Stimulated activated effector memory CD8-positive, alpha-beta T cell treated with anti-CD3 and anti-CD28 coated beads, Interleukin-12 subunit alpha, Interleukin-12 subunit beta, amount 100 ng/mL, for 72 hours (primary cell): ENCODE data around the gene SUN1.

Experiments
- ATAC-seq: fragments of 150-1000 bp; cut with Tn5 transposase; 2 replicates; pipeline ENCODE4 v1.10.0; 2021
- DNase-seq, 2 donors: peaks; one replicate each; pipeline ENCODE4 v3.0.0; 2021 to 2022; ENCODE audit warnings: low spot score in 2 of 2
- H3K27ac Mint-ChIP-seq: one replicate; pipeline ENCODE4 v1.8.0; 2022; ENCODE audit warnings: mild to moderate bottlenecking, mixed read lengths
- H3K36me3 Mint-ChIP-seq: one replicate; pipeline ENCODE4 v1.8.0; 2022; ENCODE audit warnings: mild to moderate bottlenecking, mixed read lengths
- H3K4me1 Mint-ChIP-seq: one replicate; pipeline ENCODE4 v1.8.0; 2022; ENCODE audit warnings: mixed read lengths
- H3K4me3 Mint-ChIP-seq: one replicate; pipeline ENCODE4 v1.8.0; 2022; ENCODE audit warnings: mild to moderate bottlenecking, mixed read lengths
- H3K9me3 Mint-ChIP-seq: one replicate; pipeline ENCODE4 v1.8.0; 2022; ENCODE audit warnings: mixed read lengths

The SUN1 gene

DNA sequence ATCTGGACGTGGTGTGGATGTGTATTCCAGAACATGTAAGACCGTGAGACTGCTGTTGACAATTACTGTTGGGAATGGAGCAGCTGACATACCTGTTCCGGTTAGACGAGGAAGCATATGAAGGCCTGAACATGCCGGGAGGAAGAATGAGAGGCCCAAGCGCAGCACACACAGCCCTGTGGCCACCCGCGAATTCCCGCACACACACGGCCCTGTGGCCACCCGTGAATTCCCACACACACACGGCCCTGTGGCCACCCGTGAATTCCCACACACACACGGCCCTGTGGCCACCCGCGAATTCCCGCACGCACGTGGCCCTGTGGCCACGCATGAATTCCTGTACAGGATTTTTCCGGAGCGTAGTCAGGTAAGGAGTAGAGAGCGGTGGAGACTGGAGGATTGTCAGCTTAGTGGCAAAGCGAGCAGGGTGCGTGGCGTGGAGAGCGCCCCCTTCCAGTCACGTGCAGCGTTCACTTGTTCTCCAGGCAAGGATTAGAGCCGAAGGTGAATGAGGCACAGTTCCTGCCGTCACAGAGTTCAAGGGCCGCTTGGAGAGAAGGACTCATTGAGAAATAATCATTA lies 9.5 kb upstream of the SUN1 start:
- DNase-seq = no peak
- no peak overlapping the region for H3K27ac Mint-ChIP-seq
- H3K36me3 Mint-ChIP-seq = peaks cover 6% of the 10 kb centered on the region
- H3K4me3 Mint-ChIP-seq = no peak overlapping the region
- no peak for ATAC-seq
- H3K4me1 Mint-ChIP-seq = peaks cover 45% of the 10 kb centered on the region
- no peaks in the 10 kb centered on the region for H3K9me3 Mint-ChIP-seq

GRCh38 chr7:823649-824048 lies 8.6 kb upstream of the SUN1 start:
- no peak overlapping the region for H3K4me3 Mint-ChIP-seq
- no peaks in the 10 kb centered on the region for H3K9me3 Mint-ChIP-seq
- DNase-seq (no peak), ATAC-seq (no peak)
- no peaks in the 10 kb centered on the region for H3K36me3 Mint-ChIP-seq
- no peak overlapping the region for H3K27ac Mint-ChIP-seq
- peaks cover 37% of the 10 kb centered on the region for H3K4me1 Mint-ChIP-seq

- H3K36me3 Mint-ChIP-seq = no peaks in the 10 kb centered on the region
- no peaks in the 10 kb centered on the region for H3K9me3 Mint-ChIP-seq
- DNase-seq (no peak), ATAC-seq (no peak)
- H3K4me1 Mint-ChIP-seq = peaks cover 35% of the 10 kb centered on the region
- no peak overlapping the region for H3K27ac Mint-ChIP-seq
- H3K4me3 Mint-ChIP-seq = no peak overlapping the region
Observed at GRCh38 chr7:824081-824480, 8.2 kb upstream of the SUN1 start.

GRCh38 chr7:824664-825063 lies 7.6 kb upstream of the SUN1 start:
- Mint-ChIP-seq H3K9me3 (no peaks in the 10 kb centered on the region), H3K27ac (no peak overlapping the region), H3K4me1 (peaks cover 31% of the 10 kb centered on the region), H3K36me3 (no peaks in the 10 kb centered on the region), H3K4me3 (no peak overlapping the region)
- no peak for DNase-seq
- no peak for ATAC-seq

GRCh38 chr7:825386-825785 lies 6.9 kb upstream of the SUN1 start:
- Mint-ChIP-seq H3K4me3 (no peak overlapping the region), H3K36me3 (no peaks in the 10 kb centered on the region), H3K27ac (no peak overlapping the region), H3K9me3 (no peaks in the 10 kb centered on the region), H3K4me1 (peaks cover 32% of the 10 kb centered on the region)
- ATAC-seq = no peak
- no peak for DNase-seq

- Mint-ChIP-seq H3K9me3 (no peaks in the 10 kb centered on the region), H3K4me3 (no peak overlapping the region), H3K36me3 (peaks cover under 1% of the 10 kb centered on the region), H3K27ac (peak overlapping the region; percentile 48), H3K4me1 (peaks cover 37% of the 10 kb centered on the region)
- no peak for DNase-seq
- ATAC-seq = no peak
Observed at GRCh38 chr7:826230-826917, 5.9 kb upstream of the SUN1 start.

DNA sequence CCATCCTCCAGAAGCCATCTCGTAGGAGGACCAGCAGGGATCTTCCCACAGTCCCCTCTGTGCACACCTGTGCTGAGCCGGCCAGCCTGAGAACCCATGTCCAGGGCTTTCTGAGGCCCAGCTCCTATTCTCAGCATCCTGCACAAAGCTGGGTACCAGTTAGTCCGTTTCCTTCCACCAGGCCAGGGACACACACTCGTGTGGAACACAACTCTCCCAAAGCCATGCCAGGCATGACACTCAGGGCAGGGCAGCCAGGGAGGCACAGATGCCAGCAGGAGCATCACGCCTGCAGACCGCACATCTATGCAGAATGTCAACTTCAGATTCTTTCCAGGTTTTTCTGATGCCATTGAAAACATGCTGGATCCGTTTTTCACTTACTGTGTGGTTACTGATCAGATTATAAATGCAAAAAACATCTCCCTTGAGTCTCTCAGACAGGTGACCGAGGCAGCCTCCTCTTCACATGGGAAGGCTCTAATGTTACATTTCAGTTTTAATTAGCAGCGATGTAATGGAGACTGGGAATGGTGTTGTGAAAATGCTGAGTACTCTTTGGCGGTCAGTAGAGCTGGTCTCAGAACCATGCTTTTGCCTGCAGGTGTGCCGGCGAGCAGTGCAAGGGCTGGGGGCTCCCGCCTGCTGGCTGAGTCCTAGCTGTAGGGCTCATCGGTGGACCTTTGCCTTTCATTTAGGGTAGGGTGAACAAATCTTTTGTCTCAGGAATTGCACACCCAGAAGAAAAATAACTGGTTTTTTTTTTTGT lies 3.3 kb upstream of the SUN1 start:
- Mint-ChIP-seq H3K4me3 (no peak overlapping the region), H3K4me1 (peaks cover 47% of the 10 kb centered on the region), H3K36me3 (peaks cover 23% of the 10 kb centered on the region), H3K27ac (no peak overlapping the region), H3K9me3 (no peaks in the 10 kb centered on the region)
- ATAC-seq = no peak
- no peak for DNase-seq

- Mint-ChIP-seq H3K4me3 (no peak overlapping the region), H3K4me1 (peaks cover 52% of the 10 kb centered on the region), H3K36me3 (peaks cover 31% of the 10 kb centered on the region), H3K9me3 (no peaks in the 10 kb centered on the region), H3K27ac (peak overlapping the region; percentile 97)
- no peak for DNase-seq
- ATAC-seq = no peak
Observed at GRCh38 chr7:830069-830468, 2.2 kb upstream of the SUN1 start.

GRCh38 chr7:831596-832166 lies 595 bp upstream of the SUN1 start:
- peaks cover 31% of the 10 kb centered on the region for H3K36me3 Mint-ChIP-seq
- ATAC-seq (peak; percentile 78), DNase-seq (no peak)
- H3K9me3 Mint-ChIP-seq = no peaks in the 10 kb centered on the region
- H3K27ac Mint-ChIP-seq = peak overlapping the region; percentile 97
- peaks cover 56% of the 10 kb centered on the region for H3K4me1 Mint-ChIP-seq
- peak overlapping the region; percentile 69 for H3K4me3 Mint-ChIP-seq

- peak overlapping the region; percentile 69 for H3K4me3 Mint-ChIP-seq
- no peaks in the 10 kb centered on the region for H3K9me3 Mint-ChIP-seq
- peaks cover 58% of the 10 kb centered on the region for H3K4me1 Mint-ChIP-seq
- H3K27ac Mint-ChIP-seq = peak overlapping the region; percentile 97
- no peak for ATAC-seq
- DNase-seq = no peak
- H3K36me3 Mint-ChIP-seq = peaks cover 32% of the 10 kb centered on the region
Observed at GRCh38 chr7:832968-833424, 720 bp downstream of the SUN1 start.

GRCh38 chr7:833601-834258 lies 1.5 kb downstream of the SUN1 start:
- no peak for DNase-seq
- H3K36me3 Mint-ChIP-seq = peaks cover 39% of the 10 kb centered on the region
- H3K4me1 Mint-ChIP-seq = peaks cover 58% of the 10 kb centered on the region
- ATAC-seq = no peak
- H3K4me3 Mint-ChIP-seq = no peak overlapping the region
- no peaks in the 10 kb centered on the region for H3K9me3 Mint-ChIP-seq
- H3K27ac Mint-ChIP-seq = no peak overlapping the region

GRCh38 chr7:834277-834676 lies 2.0 kb downstream of the SUN1 start:
- Mint-ChIP-seq H3K4me3 (no peak overlapping the region), H3K36me3 (peaks cover 45% of the 10 kb centered on the region), H3K27ac (no peak overlapping the region), H3K4me1 (peaks cover 58% of the 10 kb centered on the region), H3K9me3 (no peaks in the 10 kb centered on the region)
- no peak for ATAC-seq
- no peak for DNase-seq

- no peak overlapping the region for H3K27ac Mint-ChIP-seq
- ATAC-seq (no peak), DNase-seq (no peak)
- H3K36me3 Mint-ChIP-seq = peaks cover 52% of the 10 kb centered on the region
- no peak overlapping the region for H3K4me3 Mint-ChIP-seq
- H3K9me3 Mint-ChIP-seq = no peaks in the 10 kb centered on the region
- H3K4me1 Mint-ChIP-seq = peaks cover 57% of the 10 kb centered on the region
Observed at GRCh38 chr7:835021-835420, 2.7 kb downstream of the SUN1 start.

DNA sequence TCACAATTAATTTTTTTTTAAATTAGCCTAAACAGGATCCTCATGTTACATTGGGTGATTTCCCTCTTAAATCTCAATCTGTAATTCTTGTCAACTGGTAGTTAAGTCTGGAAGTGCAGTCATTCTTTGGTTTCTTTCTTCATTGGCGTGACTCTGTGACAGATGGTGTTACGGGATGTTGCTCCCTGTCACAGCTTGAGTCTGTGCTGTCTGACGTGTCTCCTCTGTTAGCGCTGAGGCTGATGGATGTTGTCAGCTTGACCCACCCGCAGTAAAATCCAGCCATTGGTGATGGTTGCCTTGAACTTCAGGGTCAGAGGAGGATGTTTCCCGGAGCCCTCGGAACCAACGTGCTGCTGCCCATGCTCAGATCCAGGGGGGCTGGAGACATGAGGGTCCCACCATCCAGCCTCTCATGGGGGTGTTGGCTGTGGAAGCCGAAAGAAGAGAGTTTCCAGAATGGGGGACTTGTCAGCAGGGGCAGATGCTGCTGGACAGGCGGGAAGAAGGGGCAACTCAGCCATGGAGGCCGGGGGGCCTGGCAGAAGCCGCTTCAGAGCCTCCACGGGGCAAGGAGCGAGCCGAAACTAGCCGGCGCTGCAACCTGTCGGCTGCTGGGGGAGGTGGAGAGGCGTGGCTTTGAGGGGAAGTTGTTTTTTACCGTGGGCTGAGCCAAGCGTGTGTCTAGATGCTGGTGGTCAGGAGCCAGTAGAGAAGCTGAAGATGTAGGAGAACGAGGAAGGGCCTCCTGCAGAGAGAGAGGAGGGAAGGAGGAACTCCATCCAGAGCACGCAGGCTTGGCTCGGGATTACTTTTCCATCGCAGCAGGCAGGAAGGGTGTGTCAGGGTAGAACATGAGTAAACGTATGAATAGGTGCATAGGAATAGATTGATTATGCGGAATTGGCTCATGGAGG lies 3.5 kb downstream of the SUN1 start:
- peak overlapping the region; percentile 29 for H3K4me3 Mint-ChIP-seq
- ATAC-seq (peak; percentile 29), DNase-seq (no peak)
- H3K27ac Mint-ChIP-seq = peak overlapping the region; percentile 58
- peaks cover 60% of the 10 kb centered on the region for H3K36me3 Mint-ChIP-seq
- no peaks in the 10 kb centered on the region for H3K9me3 Mint-ChIP-seq
- peaks cover 49% of the 10 kb centered on the region for H3K4me1 Mint-ChIP-seq
